ENCODE data around the gene OR12D3. TPM values are rescaled to one million over a fixed set of nuclear protein-coding genes. Genes with fewer than 3 reads are reported as not detected.

OR12D3 gene
- total RNA-seq, 1 experiment from 2014 or later: not detected

DNA sequence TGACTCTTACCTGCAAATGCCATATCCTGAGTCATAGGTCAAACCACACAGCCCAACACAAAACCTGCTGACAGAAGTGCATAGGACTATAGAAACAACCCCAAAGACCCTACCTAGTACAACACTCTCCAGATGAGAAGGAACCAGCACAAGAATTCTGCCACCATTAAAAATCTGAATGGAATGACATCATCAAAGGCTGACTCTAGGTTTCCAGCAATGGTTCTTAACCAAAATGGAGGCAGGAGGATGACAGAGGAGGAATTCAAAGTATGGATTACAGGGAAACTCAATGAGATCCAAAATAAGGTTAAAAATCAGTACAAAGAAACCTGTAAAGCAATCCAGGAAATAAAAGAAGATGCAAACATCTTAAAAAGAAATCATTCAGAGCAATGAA lies 42.4 kb downstream of the OR12D3 start:
- H4K8ac ChIP-seq (replicated peaks; ENCODE audit: insufficient read length, low read depth, low read length): no peak overlapping the region
- no peak for DNase-seq
- H3K9me3 ChIP-seq (ENCODE audit: control insufficient read depth, low read depth, low read length): no peaks in the 10 kb centered on the region
- no peaks in the 10 kb centered on the region for H4K20me1 ChIP-seq (ENCODE audit: control insufficient read depth, insufficient read depth, insufficient read length)
- no peak overlapping the region for H2BK15ac ChIP-seq (ENCODE audit: low read depth, low read length)
- H3K36me3 Mint-ChIP-seq (ENCODE audit: insufficient read depth in 1 of 3, low read depth in 3 of 3): no peaks in the 10 kb centered on the region; a peak in 1 of 7 replicates
- H3K18ac ChIP-seq (ENCODE audit: insufficient read length, low read depth, low read length): no peak overlapping the region
- H3K56ac ChIP-seq (ENCODE audit: insufficient read length, low read depth, low read length): no peak overlapping the region
- no peak overlapping the region for H3K4ac ChIP-seq (ENCODE audit: low read depth, low read length)
- H3K9me3 Mint-ChIP-seq: no peaks in the 10 kb centered on the region; a peak in 1 of 5 replicates
- H3T11ph ChIP-seq (ENCODE audit: low read length): no peak overlapping the region
- no peak overlapping the region for H3K14ac ChIP-seq (ENCODE audit: insufficient read depth, low read length)
- H3K27me3 ChIP-seq (ENCODE audit: insufficient read depth, low read length): no peaks in the 10 kb centered on the region
- no peak overlapping the region for H4K91ac ChIP-seq (ENCODE audit: insufficient read length, low read depth, low read length)
- H3K27me3 Mint-ChIP-seq (ENCODE audit: low read depth): no peaks in the 10 kb centered on the region
- H4K5ac ChIP-seq (ENCODE audit: insufficient read length, low read depth, low read length): no peak overlapping the region
- no peak overlapping the region for H3K27ac ChIP-seq (ENCODE audit: insufficient read length, low read depth, low read length)
- TF ChIP-seq, protein P1, sequence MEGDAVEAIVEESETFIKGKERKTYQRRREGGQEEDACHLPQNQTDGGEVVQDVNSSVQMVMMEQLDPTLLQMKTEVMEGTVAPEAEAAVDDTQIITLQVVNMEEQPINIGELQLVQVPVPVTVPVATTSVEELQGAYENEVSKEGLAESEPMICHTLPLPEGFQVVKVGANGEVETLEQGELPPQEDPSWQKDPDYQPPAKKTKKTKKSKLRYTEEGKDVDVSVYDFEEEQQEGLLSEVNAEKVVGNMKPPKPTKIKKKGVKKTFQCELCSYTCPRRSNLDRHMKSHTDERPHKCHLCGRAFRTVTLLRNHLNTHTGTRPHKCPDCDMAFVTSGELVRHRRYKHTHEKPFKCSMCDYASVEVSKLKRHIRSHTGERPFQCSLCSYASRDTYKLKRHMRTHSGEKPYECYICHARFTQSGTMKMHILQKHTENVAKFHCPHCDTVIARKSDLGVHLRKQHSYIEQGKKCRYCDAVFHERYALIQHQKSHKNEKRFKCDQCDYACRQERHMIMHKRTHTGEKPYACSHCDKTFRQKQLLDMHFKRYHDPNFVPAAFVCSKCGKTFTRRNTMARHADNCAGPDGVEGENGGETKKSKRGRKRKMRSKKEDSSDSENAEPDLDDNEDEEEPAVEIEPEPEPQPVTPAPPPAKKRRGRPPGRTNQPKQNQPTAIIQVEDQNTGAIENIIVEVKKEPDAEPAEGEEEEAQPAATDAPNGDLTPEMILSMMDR (conservative IDR thresholded peaks at IDR 0.05): no peak
- no peak overlapping the region for H2BK20ac ChIP-seq (ENCODE audit: low read depth, low read length, poor library complexity, severe bottlenecking)
- H3K23ac ChIP-seq (ENCODE audit: insufficient read length, low read depth, low read length): no peak overlapping the region
- no peak overlapping the region for H2BK120ac ChIP-seq (ENCODE audit: low read depth, low read length, poor library complexity, severe bottlenecking)
- no peaks in the 10 kb centered on the region for H3K4me1 ChIP-seq (ENCODE audit: insufficient read depth, low read length)
- H3K23me2 ChIP-seq (ENCODE audit: insufficient read length, low read depth, low read length, poor library complexity, severe bottlenecking): no peaks in the 10 kb centered on the region
- no peak overlapping the region for H2BK12ac ChIP-seq (ENCODE audit: insufficient read length, low read depth, low read length)
- no peaks in the 10 kb centered on the region for H3K79me2 ChIP-seq (ENCODE audit: insufficient read depth, low read length)
- no peaks in the 10 kb centered on the region for H3K79me1 ChIP-seq (ENCODE audit: insufficient read depth, low read depth, low read length, poor library complexity, severe bottlenecking)
- no peak overlapping the region for H3K27ac Mint-ChIP-seq
- H2AFZ ChIP-seq (ENCODE audit: low read length): no peak overlapping the region
- H2BK5ac ChIP-seq (ENCODE audit: insufficient read length, low read length): no peak overlapping the region
- H3K4me3 Mint-ChIP-seq: no peak overlapping the region
- H3K4me2 ChIP-seq (ENCODE audit: insufficient read depth, insufficient read length, low read length): no peak overlapping the region
- H3K9ac ChIP-seq (ENCODE audit: extremely low read depth, insufficient read length, low read length): no peak overlapping the region
- H2AK5ac ChIP-seq (ENCODE audit: insufficient read length, low read length): no peak overlapping the region
- no peaks in the 10 kb centered on the region for H3K4me1 Mint-ChIP-seq

Measured in H9 (cell line).